ENCODE results near the gene GLIS1.

The GLIS1 gene

GRCh38 chr1:53575141-53575954 lies 163.6 kb downstream of the GLIS1 start:
- no peak for DNase-seq

- no peak for DNase-seq
These were observed 164.3 kb downstream of the GLIS1 start for GRCh38 chr1:53574621-53575020.

- DNase-seq, result no peak
These were observed 165.0 kb downstream of the GLIS1 start for GRCh38 chr1:53573931-53574330.

DNA sequence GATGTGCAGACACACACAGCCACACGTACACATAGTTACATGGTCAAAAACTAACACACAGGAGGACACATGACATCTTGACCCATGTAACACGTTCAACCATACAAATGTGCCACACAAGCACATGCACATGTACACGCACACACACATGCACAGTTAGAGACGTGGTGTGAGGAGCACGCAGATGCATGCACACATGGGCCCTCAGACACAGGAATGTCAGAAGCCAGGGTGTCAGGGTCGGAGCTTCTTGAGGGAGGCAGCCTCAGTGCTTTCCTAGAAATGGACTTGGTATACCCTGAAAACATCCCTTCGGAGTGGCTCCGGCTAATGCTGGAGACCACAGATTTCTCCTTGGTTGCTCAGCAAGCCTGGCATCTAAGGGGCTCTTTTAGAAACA lies 165.4 kb downstream of the GLIS1 start:
- DNase-seq, result no peak

DNA sequence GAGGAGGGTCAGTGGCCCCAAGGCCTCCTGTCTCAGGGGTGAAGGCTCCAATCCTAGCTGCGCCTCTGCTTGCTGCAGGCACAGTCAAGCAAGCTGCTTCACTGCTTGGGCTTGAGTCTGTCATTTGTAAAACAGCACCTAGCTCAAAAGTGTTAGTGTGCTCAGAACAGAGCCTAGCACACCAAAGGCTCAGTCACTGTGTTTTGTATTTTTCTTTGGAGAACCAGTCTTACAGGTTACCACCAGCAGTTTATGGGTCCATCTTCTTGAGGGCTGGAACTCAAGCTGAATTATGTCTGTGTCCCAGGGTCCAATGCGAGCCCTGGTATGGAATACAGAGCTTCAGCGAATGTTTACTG lies 166.2 kb downstream of the GLIS1 start:
- no peak for DNase-seq

- DNase-seq, result no peak
These were observed 166.7 kb downstream of the GLIS1 start for GRCh38 chr1:53572065-53572814.

GRCh38 chr1:53568540-53568939 lies 170.4 kb downstream of the GLIS1 start:
- no peak for DNase-seq

- DNase-seq, result no peak
These were observed 171.1 kb downstream of the GLIS1 start for GRCh38 chr1:53567851-53568250.

DNA sequence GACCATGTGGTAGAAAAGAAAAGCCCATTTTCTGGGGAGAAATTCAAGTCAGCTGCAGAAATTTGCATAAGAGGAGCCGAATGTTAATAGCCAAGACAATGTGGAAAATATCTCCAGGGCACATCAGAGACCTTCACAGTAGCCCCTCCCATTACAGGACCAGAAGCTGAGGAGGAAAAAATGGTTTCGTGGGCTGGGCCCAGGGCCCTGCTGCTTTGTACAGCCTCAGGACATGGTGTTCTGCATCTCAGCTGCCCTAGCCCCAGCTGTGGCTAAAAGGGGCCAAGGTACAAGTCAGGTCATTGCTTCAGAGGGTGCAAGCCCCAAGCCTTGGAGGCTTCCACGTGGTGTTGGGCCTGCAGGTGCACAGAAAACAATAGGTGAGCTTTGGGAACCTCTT lies 171.5 kb downstream of the GLIS1 start:
- DNase-seq, result no peak

DNA sequence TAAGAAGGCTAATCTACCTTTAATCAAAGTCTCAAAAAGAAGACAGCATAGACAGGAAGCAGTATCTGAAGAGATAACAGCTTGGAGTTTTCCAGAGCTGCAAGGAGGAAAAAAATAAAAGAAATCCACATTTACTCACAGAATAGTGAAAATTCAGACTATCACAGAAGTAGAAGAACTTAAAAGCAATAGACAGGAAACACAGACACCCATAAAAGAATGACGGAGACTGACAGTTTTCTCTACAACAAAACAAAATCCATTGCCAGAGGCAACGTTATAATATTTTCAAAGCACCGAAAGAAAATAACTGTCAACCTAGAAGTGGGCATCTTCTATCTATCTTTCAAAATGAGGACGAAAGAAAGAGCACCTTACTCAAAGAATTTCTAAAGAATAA lies 175.4 kb downstream of the GLIS1 start:
- DNase-seq, result no peak

DNA sequence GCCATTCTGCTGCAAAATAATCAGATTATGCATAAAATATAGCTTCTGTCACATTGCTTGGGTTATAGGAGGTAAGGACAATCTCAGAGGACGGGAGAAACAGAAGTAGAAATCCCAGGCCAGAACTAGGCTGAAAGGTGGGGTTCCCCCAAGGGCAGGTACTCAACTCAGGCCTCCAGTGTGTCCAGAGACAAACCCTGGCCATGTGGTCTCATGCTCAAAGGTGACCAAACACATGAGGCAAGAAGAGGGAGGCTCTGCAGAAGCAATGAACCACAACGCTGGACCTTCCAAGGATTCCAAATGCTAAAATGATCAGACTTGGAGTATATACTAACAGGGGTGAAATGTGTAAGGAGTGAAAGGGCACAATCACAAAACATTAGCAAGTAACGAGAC lies 176.0 kb downstream of the GLIS1 start:
- no peak for DNase-seq

DNA sequence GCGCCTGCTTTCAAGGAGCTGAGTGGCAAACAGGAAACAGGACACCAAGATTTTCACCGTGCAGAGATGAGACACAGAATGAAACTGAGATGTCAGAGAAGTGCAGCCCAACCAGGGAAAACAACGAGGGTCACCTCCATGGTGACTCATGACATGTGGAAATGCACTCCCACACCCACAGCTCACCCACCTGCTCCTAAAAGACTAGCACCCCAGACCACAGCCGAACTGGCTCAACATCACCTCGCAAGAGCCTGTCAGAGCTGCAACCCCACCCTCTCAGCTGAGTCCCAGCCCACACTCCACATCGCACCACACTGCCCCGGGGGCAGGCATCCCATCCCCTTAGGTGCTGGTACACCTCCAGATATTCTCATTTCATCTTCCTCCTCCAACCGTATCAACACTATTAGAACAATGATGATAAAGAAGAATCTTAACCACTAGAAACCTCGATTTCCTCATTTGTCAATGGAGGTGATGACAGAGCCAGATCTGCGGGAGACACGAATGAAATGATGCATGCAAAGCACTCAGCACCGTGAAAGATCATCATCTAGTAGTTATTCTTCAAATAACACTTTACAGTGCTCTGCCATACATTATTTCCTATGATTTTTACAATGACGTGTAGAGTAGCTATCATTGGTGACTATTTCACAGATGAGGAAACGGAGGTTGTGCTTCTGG lies 176.5 kb downstream of the GLIS1 start:
- no peak for DNase-seq

GRCh38 chr1:53561503-53562105 lies 177.4 kb downstream of the GLIS1 start:
- DNase-seq, result no peak

GRCh38 chr1:53560581-53561502 lies 178.1 kb downstream of the GLIS1 start:
- DNase-seq, result no peak

GRCh38 chr1:53559854-53560580 lies 178.9 kb downstream of the GLIS1 start:
- no peak for DNase-seq

GRCh38 chr1:53559391-53559815 lies 179.6 kb downstream of the GLIS1 start:
- DNase-seq, result no peak

DNA sequence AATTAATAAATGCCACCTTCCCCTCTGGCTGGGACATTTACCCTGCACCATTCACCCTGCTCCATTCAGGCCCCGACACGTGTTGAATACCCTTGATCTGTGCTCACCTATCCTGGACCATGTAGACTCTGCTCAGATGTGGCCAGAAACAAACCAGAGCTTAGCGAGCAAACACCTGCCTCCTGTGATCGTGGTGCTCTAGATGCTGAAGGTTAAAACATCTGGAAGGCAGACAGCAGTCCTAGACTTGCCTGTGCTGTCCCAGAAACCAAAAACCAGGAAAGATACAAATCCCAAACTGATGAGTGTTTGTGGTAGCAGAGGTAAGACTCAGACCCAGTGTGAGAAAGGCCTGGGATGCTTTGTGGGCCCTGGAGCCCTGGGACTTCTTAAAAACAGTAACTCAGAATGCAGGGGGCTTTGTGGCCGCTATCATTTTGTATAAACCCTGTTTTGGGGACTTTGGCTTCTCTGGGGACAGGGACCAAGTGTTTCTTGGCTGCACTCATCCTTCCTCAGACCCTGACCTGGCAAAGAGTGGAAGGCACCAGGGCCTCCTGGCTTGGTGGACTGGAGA lies 180.1 kb downstream of the GLIS1 start:
- no peak for DNase-seq

- no peak for DNase-seq
These were observed 180.9 kb downstream of the GLIS1 start for GRCh38 chr1:53557830-53558738.

GRCh38 chr1:53557369-53557768 lies 181.6 kb downstream of the GLIS1 start:
- DNase-seq, result no peak

DNA sequence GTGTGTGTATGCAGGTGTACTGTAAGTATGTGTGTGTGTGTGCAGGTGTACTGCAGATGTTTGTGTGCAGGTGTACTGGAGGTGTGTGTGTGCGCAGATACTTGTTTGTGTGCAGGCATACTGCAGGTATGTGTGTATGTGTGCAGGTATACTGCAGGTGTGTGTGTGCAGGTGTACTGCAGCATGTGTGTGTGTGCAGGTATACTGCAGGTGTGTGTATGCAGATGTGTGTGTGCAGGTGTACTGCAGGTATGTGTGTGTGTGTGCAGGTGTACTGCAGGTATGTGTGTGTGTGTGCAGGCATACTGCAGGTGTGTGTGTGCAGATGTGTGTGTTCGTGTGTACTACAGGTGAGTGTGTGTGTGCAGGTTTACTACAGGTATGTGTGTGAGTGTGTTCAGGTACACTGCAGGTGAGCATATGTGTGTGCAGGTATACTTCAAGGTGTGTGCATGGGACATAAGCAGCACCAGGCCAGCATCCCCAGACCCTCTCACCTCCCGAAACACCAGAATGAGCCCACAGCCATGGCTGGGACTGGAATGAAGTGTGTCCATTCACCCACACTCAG lies 182.2 kb downstream of the GLIS1 start:
- DNase-seq, result no peak

All from bone marrow (tissue), 2 donors.